ENCODE measurements around the gene SLC19A1. TPM values are rescaled to one million over a fixed set of nuclear protein-coding genes. Genes with fewer than 3 reads are reported as not detected.

SLC19A1 gene
- total RNA-seq, 1 experiment from 2014 or later, result 21.4 TPM

GRCh38 chr21:45489722-45489982 lies 52.6 kb downstream of the SLC19A1 start:
- TF ChIP-seq, protein P1, sequence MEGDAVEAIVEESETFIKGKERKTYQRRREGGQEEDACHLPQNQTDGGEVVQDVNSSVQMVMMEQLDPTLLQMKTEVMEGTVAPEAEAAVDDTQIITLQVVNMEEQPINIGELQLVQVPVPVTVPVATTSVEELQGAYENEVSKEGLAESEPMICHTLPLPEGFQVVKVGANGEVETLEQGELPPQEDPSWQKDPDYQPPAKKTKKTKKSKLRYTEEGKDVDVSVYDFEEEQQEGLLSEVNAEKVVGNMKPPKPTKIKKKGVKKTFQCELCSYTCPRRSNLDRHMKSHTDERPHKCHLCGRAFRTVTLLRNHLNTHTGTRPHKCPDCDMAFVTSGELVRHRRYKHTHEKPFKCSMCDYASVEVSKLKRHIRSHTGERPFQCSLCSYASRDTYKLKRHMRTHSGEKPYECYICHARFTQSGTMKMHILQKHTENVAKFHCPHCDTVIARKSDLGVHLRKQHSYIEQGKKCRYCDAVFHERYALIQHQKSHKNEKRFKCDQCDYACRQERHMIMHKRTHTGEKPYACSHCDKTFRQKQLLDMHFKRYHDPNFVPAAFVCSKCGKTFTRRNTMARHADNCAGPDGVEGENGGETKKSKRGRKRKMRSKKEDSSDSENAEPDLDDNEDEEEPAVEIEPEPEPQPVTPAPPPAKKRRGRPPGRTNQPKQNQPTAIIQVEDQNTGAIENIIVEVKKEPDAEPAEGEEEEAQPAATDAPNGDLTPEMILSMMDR (IDR thresholded peaks at IDR 0.05; ENCODE audit: unreplicated experiment), result no peak
- Mint-ChIP-seq H3K9me3 (ENCODE audit: low read depth, unreplicated experiment) (no peaks in the 10 kb centered on the region), H3K36me3 (ENCODE audit: insufficient read depth, unreplicated experiment) (peaks cover 11% of the 10 kb centered on the region), H3K27ac (ENCODE audit: unreplicated experiment) (no peak overlapping the region), H3K4me3 (ENCODE audit: low read depth, unreplicated experiment) (no peak overlapping the region), H3K27me3 (ENCODE audit: unreplicated experiment) (no peaks in the 10 kb centered on the region), H3K4me1 (ENCODE audit: low read depth, unreplicated experiment) (no peaks in the 10 kb centered on the region)
- DNase-seq, result no peak
- intact Hi-C loops (cut with micrococcal nuclease; ENCODE audit: unreplicated experiment), result no loop called here
- CTCF ChIA-PET, result no interaction called here
- BruUV-seq (replicated peaks), result no TSS peak

DNA sequence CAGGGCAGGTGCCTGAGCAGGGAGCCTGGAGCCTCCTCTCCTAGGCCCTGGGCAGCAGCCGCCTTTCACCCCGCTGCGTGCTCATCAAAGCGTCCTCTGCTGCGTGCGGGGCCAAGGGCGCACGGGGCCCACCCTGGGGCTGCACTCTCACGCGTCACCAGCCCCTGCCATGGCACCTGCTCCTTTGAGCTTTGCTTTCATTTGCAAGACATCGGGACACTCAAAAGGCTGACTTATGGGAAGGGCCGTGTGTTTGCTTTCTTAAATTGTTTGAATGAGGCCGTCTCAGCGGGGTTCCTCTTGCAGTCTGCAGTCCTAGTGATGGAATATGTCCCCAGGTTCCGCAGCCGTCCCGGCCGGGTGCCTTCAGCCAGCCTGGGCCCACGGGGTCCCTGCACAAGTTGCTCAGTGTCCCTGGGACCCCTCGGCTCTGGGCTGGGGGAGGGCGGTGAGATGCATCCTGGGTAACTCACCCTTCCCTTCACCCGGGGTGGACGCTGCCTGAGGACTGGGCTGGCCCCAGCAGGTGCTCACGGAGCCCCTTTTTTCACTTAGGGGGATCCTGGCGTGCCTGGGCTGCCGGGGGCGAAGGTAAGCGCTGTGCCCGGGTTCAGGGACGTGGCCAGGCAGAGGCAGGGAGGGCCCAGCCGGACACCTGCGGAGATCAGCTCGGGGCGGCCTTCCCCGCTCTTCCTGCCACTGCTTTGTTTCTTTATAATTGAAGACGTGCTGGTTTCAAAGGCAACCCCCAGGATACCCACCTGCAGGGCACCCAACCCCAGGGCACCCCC lies 53.1 kb downstream of the SLC19A1 start:
- intact Hi-C loops (cut with micrococcal nuclease; ENCODE audit: unreplicated experiment), result no loop called here
- H3K9me3 Mint-ChIP-seq (ENCODE audit: low read depth, unreplicated experiment), result no peaks in the 10 kb centered on the region
- no peaks in the 10 kb centered on the region for H3K4me1 Mint-ChIP-seq (ENCODE audit: low read depth, unreplicated experiment)
- TF ChIP-seq, protein P1 (IDR thresholded peaks at IDR 0.05; ENCODE audit: unreplicated experiment), result no peak
- DNase-seq, result no peak
- no peak overlapping the region for H3K4me3 Mint-ChIP-seq (ENCODE audit: low read depth, unreplicated experiment)
- CTCF ChIA-PET, result no interaction called here
- H3K27ac Mint-ChIP-seq (ENCODE audit: unreplicated experiment), result no peak overlapping the region
- no peaks in the 10 kb centered on the region for H3K27me3 Mint-ChIP-seq (ENCODE audit: unreplicated experiment)
- H3K36me3 Mint-ChIP-seq (ENCODE audit: insufficient read depth, unreplicated experiment), result peaks cover 16% of the 10 kb centered on the region
- BruUV-seq (replicated peaks), result no TSS peak

- TF ChIP-seq, protein P1 (IDR thresholded peaks at IDR 0.05; ENCODE audit: unreplicated experiment), result no peak
- no peak overlapping the region for H3K4me3 Mint-ChIP-seq (ENCODE audit: low read depth, unreplicated experiment)
- H3K27me3 Mint-ChIP-seq (ENCODE audit: unreplicated experiment), result no peaks in the 10 kb centered on the region
- BruUV-seq (replicated peaks), result no TSS peak
- DNase-seq, result no peak
- no peak overlapping the region for H3K27ac Mint-ChIP-seq (ENCODE audit: unreplicated experiment)
- intact Hi-C loops (cut with micrococcal nuclease; ENCODE audit: unreplicated experiment), result no loop called here
- H3K36me3 Mint-ChIP-seq (ENCODE audit: insufficient read depth, unreplicated experiment), result peaks cover 18% of the 10 kb centered on the region
- no peaks in the 10 kb centered on the region for H3K9me3 Mint-ChIP-seq (ENCODE audit: low read depth, unreplicated experiment)
- CTCF ChIA-PET, result interaction anchor here (0.6 kb wide), 1 partner anchor 10 kb away, joined by 3 read pairs; no protein-coding TSS in a partner anchor
- H3K4me1 Mint-ChIP-seq (ENCODE audit: low read depth, unreplicated experiment), result no peaks in the 10 kb centered on the region
Measured at GRCh38 chr21:45487891-45488600, 54.2 kb downstream of the SLC19A1 start.

DNA sequence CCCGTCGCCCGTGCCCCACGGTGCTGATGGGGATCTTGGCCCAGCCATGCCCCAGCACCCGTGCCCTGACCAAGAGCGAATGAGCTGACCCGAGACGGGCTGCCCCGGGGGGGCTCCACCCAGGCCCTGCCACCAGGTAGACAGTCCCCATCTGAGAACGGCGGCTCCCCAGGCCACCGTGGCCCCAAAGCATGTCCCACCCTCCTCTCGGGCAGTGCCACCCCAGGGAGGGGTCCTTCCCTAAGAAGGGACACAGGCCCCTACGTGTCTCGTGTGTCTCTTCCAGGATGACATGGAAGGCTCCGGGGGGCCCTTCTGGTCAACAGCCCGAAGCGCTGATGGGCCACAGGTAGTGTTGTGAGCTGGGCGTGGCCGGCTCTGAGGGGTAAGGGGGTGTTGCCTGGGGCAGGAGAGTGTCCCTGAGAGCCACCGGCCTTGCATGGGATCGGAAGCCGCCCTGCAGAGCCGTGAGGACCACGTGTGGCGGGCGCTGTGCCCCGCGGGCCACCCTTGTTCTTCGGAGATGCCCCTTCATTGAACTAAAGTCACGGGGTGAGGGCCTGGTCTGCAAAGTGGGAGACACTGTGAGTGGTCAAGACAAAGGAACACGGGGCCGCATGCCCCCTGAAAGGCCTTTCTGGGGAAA lies 55.0 kb downstream of the SLC19A1 start:
- Mint-ChIP-seq H3K9me3 (ENCODE audit: low read depth, unreplicated experiment) (no peaks in the 10 kb centered on the region), H3K4me1 (ENCODE audit: low read depth, unreplicated experiment) (no peaks in the 10 kb centered on the region), H3K4me3 (ENCODE audit: low read depth, unreplicated experiment) (no peak overlapping the region), H3K27me3 (ENCODE audit: unreplicated experiment) (no peaks in the 10 kb centered on the region), H3K27ac (ENCODE audit: unreplicated experiment) (no peak overlapping the region), H3K36me3 (ENCODE audit: insufficient read depth, unreplicated experiment) (peaks cover 13% of the 10 kb centered on the region)
- no peak for DNase-seq
- TF ChIP-seq, protein P1 (IDR thresholded peaks at IDR 0.05; ENCODE audit: unreplicated experiment), result no peak
- intact Hi-C loops (cut with micrococcal nuclease; ENCODE audit: unreplicated experiment), result no loop called here
- no TSS peak for BruUV-seq (replicated peaks)
- CTCF ChIA-PET, result interaction anchor here (0.6 kb wide), 1 partner anchor 9 kb away, joined by 3 read pairs; no protein-coding TSS in a partner anchor

All from Calu3 (cell line).